HS-27A (cell line): ENCODE measurements around the gene MESP1.

Experiments used
- DNase-seq: peaks from one replicate; pipeline ENCODE4 v3.0.0-alpha.2; 2012; ENCODE audit warnings: low read depth, missing footprints

The MESP1 gene

GRCh38 chr15:89723031-89723430 is 28.0 kb downstream of the MESP1 start:
- no peak for DNase-seq

- DNase-seq = no peak
These were observed 36.3 kb downstream of the MESP1 start for GRCh38 chr15:89714775-89715174.

- DNase-seq = no peak
These were observed 43.5 kb downstream of the MESP1 start for GRCh38 chr15:89707577-89707976.

- no peak for DNase-seq
These were observed 46.6 kb downstream of the MESP1 start for GRCh38 chr15:89704411-89704810.
